Activated CD4-positive, alpha-beta T cell treated with anti-CD3 and anti-CD28 coated beads, Interleukin-2, Interleukin-4, amounts not matched to agents 100 ng/mL and 50 ng/mL, durations not matched to agents 16 hours and 8 hours (primary cell): ENCODE data around the gene CETN3.
"Not testable (repeated sequence)": the region's sequence is repeated elsewhere in the genome, so short reads cannot be mapped to it uniquely, and the experiment has no call there.

Experiments
- DNase-seq: peaks from one replicate; pipeline ENCODE4 v3.0.0-alpha.2; 2020; ENCODE audit warnings: low spot score

The CETN3 gene

GRCh38 chr5:90381213-90381929, 28.2 kb downstream of the CETN3 start:
- DNase-seq = no peak

GRCh38 chr5:90379652-90380051, 29.9 kb downstream of the CETN3 start:
- no peak for DNase-seq

GRCh38 chr5:90378752-90379151, 30.8 kb downstream of the CETN3 start:
- DNase-seq = no peak

- not testable (repeated sequence) for DNase-seq
Observed at GRCh38 chr5:90371269-90371668, 38.3 kb downstream of the CETN3 start.

GRCh38 chr5:90368454-90369246, 40.9 kb downstream of the CETN3 start:
- no peak for DNase-seq

- DNase-seq = no peak
Observed at GRCh38 chr5:90367879-90368278, 41.7 kb downstream of the CETN3 start.

GRCh38 chr5:90366948-90367347, 42.6 kb downstream of the CETN3 start:
- no peak for DNase-seq

GRCh38 chr5:90365328-90365727, 44.2 kb downstream of the CETN3 start:
- DNase-seq = no peak

- no peak for DNase-seq
Observed at GRCh38 chr5:90359073-90359920, 50.3 kb downstream of the CETN3 start.

GRCh38 chr5:90356622-90357021, 52.9 kb downstream of the CETN3 start:
- no peak for DNase-seq

- no peak for DNase-seq
Observed at GRCh38 chr5:90356176-90356575, 53.4 kb downstream of the CETN3 start.

GRCh38 chr5:90355635-90356034, 53.9 kb downstream of the CETN3 start:
- no peak for DNase-seq

GRCh38 chr5:90353254-90353653, 56.3 kb downstream of the CETN3 start:
- DNase-seq = no peak

GRCh38 chr5:90351101-90351500, 58.5 kb downstream of the CETN3 start:
- no peak for DNase-seq

GRCh38 chr5:90347462-90347861, 62.1 kb downstream of the CETN3 start:
- no peak for DNase-seq

GRCh38 chr5:90345684-90346083, 63.9 kb downstream of the CETN3 start:
- DNase-seq = no peak

GRCh38 chr5:90344689-90345088, 64.9 kb downstream of the CETN3 start:
- no peak for DNase-seq

GRCh38 chr5:90343731-90344130, 65.8 kb downstream of the CETN3 start:
- not testable (repeated sequence) for DNase-seq

GRCh38 chr5:90342576-90342975, 67.0 kb downstream of the CETN3 start:
- no peak for DNase-seq
